Heart left ventricle (tissue), 16 donors: ENCODE data around the gene FXYD7. TPM values are rescaled to one million over a fixed set of nuclear protein-coding genes. Genes with fewer than 3 reads are reported as not detected.

ENCODE experiments used
- ATAC-seq, 4 donors: fragments of 200-7000 bp; cut with Tn5 transposase; one replicate each; pipeline ENCODE4 v1.9.1; 2020 to 2022; ENCODE audit warnings: moderate library complexity in 4 of 4, mild to moderate bottlenecking in 3 of 4, moderate number of reproducible peaks in 1 of 4
- DNase-seq, 5 donors: peaks; one replicate each; pipeline ENCODE4 v3.0.0-alpha.2; 2020
- H3K27ac ChIP-seq, 12 donors: fragments of 200-600 bp; sonication (generic) in 4 of 12; one replicate each; pipeline versions ENCODE4 v1.5.0 to v1.8.0; 2016 to 2022; ENCODE audit warnings: mild to moderate bottlenecking in 2 of 12
- H3K27me3 ChIP-seq, 9 donors: fragments of 200-600 bp; sonication (generic) in 2 of 9; one replicate each; pipeline versions ENCODE4 v1.5.1 to v1.8.0; 2016 to 2022; ENCODE audit warnings: mild to moderate bottlenecking in 3 of 9
- H3K36me3 ChIP-seq, 9 donors: fragments of 200-600 bp; sonication (generic) in 2 of 9; one replicate each; pipeline versions ENCODE4 v1.5.0 to v1.8.0; 2018 to 2022; ENCODE audit warnings: mild to moderate bottlenecking in 2 of 9
- H3K4me1 ChIP-seq, 12 donors: fragments of 200-600 bp; sonication (generic) in 4 of 12; one replicate each; pipeline versions ENCODE4 v1.5.0 to v1.8.0; 2016 to 2022; ENCODE audit warnings: mild to moderate bottlenecking in 3 of 12
- H3K4me3 ChIP-seq, 12 donors: fragments of 200-600 bp; sonication (generic) in 4 of 12; one replicate each; pipeline versions ENCODE4 v1.5.0 to v1.8.0; 2017 to 2022; ENCODE audit warnings: mild to moderate bottlenecking in 9 of 12, moderate library complexity in 4 of 12
- H3K9me3 ChIP-seq, 12 donors: fragments of 200-600 bp; sonication (generic) in 4 of 12; one replicate each; pipeline versions ENCODE4 v1.5.0 to v1.8.0; 2016 to 2022; ENCODE audit warnings: mild to moderate bottlenecking in 1 of 12
- CTCF ChIP-seq, 12 donors: fragments of 200-600 bp; sonication (generic) in 4 of 12; IDR thresholded peaks; one replicate each; pipeline versions ENCODE4 v1.5.0 to v1.8.0; 2018 to 2022; ENCODE audit warnings: antibody characterized with exemption in 12 of 12, mild to moderate bottlenecking in 5 of 12
- POLR2A ChIP-seq, 2 donors: fragments of 450-650 bp; IDR thresholded peaks; one replicate each; pipeline ENCODE4 v1.6.1; 2017; ENCODE audit warnings: antibody characterized with exemption in 2 of 2, mild to moderate bottlenecking in 2 of 2, moderate library complexity in 2 of 2
- WGBS, 4 donors: extraction: QIAGEN DNeasy Blood & Tissue Kit in 2 of 4; methylation state at CpG; one replicate each; pipeline versions ENCODE4 v1.1.5 to v1.1.7; 2013 to 2018; 5-methylcytosine and 5-hydroxymethylcytosine counted together
- intact Hi-C, 10 donors: fragments of 100-400 bp; cut with DNase I; formaldehyde crosslinking; loops; one replicate each; pipeline versions ENCODE4 v1.11.1 to v1.14.2; 2022
- polyA plus RNA-seq, 2 donors: library from polyadenylated mRNA; stranded (reverse); fragments of 200-250 nt; gene quantifications; one replicate each; pipeline ENCODE4 v1.2.3, GENCODE V29; 2013
- total RNA-seq, 9 donors: library from RNA; depleted of rRNA in 2 of 9; stranded (reverse); fragments of >200 nt in 2 of 9; fragmentation: NEBNext Ultra II Directional in 3 of 9; extraction: Animal tissue kit (Norgen Biotek cat#: 25700) in 3 of 9; gene quantifications; one replicate each; pipeline versions ENCODE4 v1.1.0 to v1.2.4, GENCODE V29; 2016 to 2023
- donor health status: ischemic (EF 13 %, LVEDD 7.1; RV severe dilation, severe dysfunction).
- donor health status: healthy with polysubstance abuse.
- donor health status: DM: no; HTN: yes; CAD: no.
- donor health status: DM: no; HTN: no; CAD: no.
- donor health status: ischemic (EF 25% LVEDD 6.9; RV normal size, moderate dysfunction).
- donor health status: ischemic (EF 25% LVEDD 5.7; RV mildly dilated, moderate dysfunction).
- donor health status: healthy.
- donor health status: DM: yes; HTN: yes; CAD: no.
- donor health status: ischemic (EF 35%, LVEDD 5.7; RV mildly dilated, moderate dysfunction).
- donor health status: nonischemic (EF 11% LVEDD 7.7; RV severe dilation, severe dysfunction).
- donor health status: DM: yes; HTN: yes; CAD: no.
- donor health status: PGD.
- donor health status: ischemic (EF 29% LVEDD 5.4; RV normal size, mild dysfunction).
- donor health status: nonischemic (EF 23%, LVEDD 6.1; RV moderate dilation, normal function).

The FXYD7 gene
- total and polyA plus RNA-seq, 11 donors = 0.21 to 0.52 (median 0.28) TPM; not detected in 8

GRCh38 chr19:35119091-35119490, 24.0 kb upstream of the FXYD7 start:
- H3K9me3 ChIP-seq = no peaks in the 10 kb centered on the region
- H3K4me3 ChIP-seq = no peak overlapping the region
- ATAC-seq (no peak), DNase-seq (no peak)
- H3K27ac ChIP-seq = peak overlapping the region in 2 of 12 donors; percentile 11 to 57
- 64 to 81% (median 74%) methylated on average over 10 to 14 of the region's 14 CpGs for WGBS, 4 donors
- TF ChIP-seq CTCF (IDR thresholded peaks at IDR 0.05) (no peak), POLR2A (IDR thresholded peaks at IDR 0.05) (no peak)
- H3K4me1 ChIP-seq = peaks cover 0 to 47% (median 12%) of the 10 kb centered on the region in 12 donors
- intact Hi-C loops = no loop called here
- H3K36me3 ChIP-seq = no peaks in the 10 kb centered on the region
- no peaks in the 10 kb centered on the region for H3K27me3 ChIP-seq

- 86 to 90% (median 87%) methylated on average over 9 of the region's 9 CpGs for WGBS, 4 donors
- Histone ChIP-seq H3K36me3 (no peaks in the 10 kb centered on the region), H3K4me3 (no peak overlapping the region), H3K9me3 (no peaks in the 10 kb centered on the region), H3K4me1 (peaks cover 0 to 43% (median 10%) of the 10 kb centered on the region in 12 donors), H3K27me3 (no peaks in the 10 kb centered on the region), H3K27ac (peak overlapping the region in 2 of 12 donors; percentile 30 to 57)
- DNase-seq = no peak
- no peak for ATAC-seq
- TF ChIP-seq CTCF (IDR thresholded peaks at IDR 0.05) = no peak
- no peak for TF ChIP-seq POLR2A (IDR thresholded peaks at IDR 0.05)
- intact Hi-C loops = no loop called here
These were observed 23.4 kb upstream of the FXYD7 start for GRCh38 chr19:35119578-35120155.

- intact Hi-C loops = no loop called here
- ATAC-seq = peak in 1 of 4 donors; percentile 2
- Histone ChIP-seq H3K36me3 (no peaks in the 10 kb centered on the region), H3K9me3 (no peaks in the 10 kb centered on the region), H3K4me1 (peaks cover 0 to 43% (median 12%) of the 10 kb centered on the region in 12 donors), H3K27ac (peak overlapping the region in 2 of 12 donors; percentile 18 to 29), H3K4me3 (no peak overlapping the region), H3K27me3 (no peaks in the 10 kb centered on the region)
- TF ChIP-seq CTCF (IDR thresholded peaks at IDR 0.05) (no peak), POLR2A (IDR thresholded peaks at IDR 0.05) (no peak)
- peak in 1 of 5 donors; percentile 39 for DNase-seq
- 69 to 77% (median 70%) methylated on average over 7 of the region's 7 CpGs for WGBS, 4 donors
These were observed 22.6 kb upstream of the FXYD7 start for GRCh38 chr19:35120492-35120891.

DNA sequence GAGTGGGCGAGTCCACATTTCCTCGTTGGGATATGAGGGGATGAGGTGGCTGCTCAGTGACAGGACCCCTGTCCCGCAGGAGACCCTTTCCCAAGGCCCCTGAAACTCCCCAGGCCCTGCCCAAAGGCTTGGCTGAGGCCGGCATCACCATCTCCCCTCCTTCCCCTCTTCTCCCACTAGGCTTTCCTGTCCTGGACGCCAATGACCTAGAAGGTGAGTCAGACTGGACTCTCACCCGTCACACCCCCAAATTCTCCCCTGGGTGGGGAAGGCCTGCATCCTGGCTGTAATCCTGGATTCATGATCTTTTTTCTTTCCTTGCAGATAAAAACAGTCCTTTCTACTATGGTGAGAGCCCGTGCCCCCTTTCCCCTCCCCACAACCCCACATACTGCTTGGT, 22.2 kb upstream of the FXYD7 start:
- Histone ChIP-seq H3K4me1 (peaks cover 0 to 46% (median 12%) of the 10 kb centered on the region in 12 donors), H3K27ac (peak overlapping the region in 2 of 12 donors; percentile 18 to 29)
- DNase-seq = no peak

More for the DNA sequence above, 22.2 kb upstream of the FXYD7 start:
- Histone ChIP-seq H3K27me3 (no peaks in the 10 kb centered on the region), H3K4me3 (no peak overlapping the region), H3K9me3 (no peaks in the 10 kb centered on the region), H3K36me3 (no peaks in the 10 kb centered on the region)
- intact Hi-C loops = no loop called here
- no peak for ATAC-seq
- 72 to 86% (median 85%) methylated on average over 7 of the region's 7 CpGs for WGBS, 4 donors
- TF ChIP-seq CTCF (IDR thresholded peaks at IDR 0.05) = no peak
- TF ChIP-seq POLR2A (IDR thresholded peaks at IDR 0.05) = no peak
